ENCODE results near the gene TKTL1.
"Not testable (repeated sequence)": the region's sequence is repeated elsewhere in the genome, so short reads cannot be mapped to it uniquely, and the experiment has no call there.

TKTL1 gene, protein sequence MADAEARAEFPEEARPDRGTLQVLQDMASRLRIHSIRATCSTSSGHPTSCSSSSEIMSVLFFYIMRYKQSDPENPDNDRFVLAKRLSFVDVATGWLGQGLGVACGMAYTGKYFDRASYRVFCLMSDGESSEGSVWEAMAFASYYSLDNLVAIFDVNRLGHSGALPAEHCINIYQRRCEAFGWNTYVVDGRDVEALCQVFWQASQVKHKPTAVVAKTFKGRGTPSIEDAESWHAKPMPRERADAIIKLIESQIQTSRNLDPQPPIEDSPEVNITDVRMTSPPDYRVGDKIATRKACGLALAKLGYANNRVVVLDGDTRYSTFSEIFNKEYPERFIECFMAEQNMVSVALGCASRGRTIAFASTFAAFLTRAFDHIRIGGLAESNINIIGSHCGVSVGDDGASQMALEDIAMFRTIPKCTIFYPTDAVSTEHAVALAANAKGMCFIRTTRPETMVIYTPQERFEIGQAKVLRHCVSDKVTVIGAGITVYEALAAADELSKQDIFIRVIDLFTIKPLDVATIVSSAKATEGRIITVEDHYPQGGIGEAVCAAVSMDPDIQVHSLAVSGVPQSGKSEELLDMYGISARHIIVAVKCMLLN

DNA sequence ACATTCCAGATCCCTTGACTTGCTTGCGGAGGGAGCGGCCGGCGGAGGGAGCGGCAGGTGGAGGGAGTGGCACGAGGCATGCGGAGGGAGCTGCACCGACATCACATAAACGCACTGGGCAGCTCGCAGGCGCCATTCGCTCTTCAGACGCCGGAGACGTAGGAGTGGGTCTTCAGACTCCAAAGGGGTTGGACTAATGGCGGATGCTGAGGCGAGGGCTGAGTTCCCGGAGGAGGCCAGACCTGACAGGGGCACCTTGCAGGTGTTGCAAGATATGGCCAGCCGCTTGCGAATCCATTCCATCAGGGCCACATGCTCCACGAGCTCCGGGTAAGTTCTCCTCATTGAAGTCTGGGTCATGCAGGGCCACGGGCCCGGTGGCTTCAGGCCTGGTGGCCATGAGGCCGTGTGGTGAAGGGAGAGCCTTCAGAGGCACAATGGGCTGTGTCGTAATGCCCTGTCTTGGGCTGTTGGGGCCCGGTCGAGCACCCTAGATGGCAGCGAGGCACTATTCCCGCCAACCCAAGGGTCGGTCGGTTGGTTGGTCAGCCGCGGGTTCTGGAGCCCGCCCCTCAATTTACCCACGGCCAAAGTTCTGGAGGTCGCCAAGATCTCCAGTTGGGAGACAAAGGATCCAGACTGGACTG lies at the start of gene TKTL1:
TSS of gene TKTL1 (plus strand) at position 132 of the 647 bp plus-strand sequence. CDS start at position 197, 65 bp downstream.
- Mint-ChIP-seq H3K36me3 (no peaks in the 10 kb centered on the region), H3K4me1 (peaks cover 9% of the 10 kb centered on the region), H3K9me3 (no peaks in the 10 kb centered on the region), H3K27me3 (no peaks in the 10 kb centered on the region), H3K4me3 (no peak within 1 kb of the TSS), H3K27ac (no peak within 1 kb of the TSS)
- no peak for ATAC-seq

- ATAC-seq: peak; percentile 99
- not testable (repeated sequence) for H3K4me3 Mint-ChIP-seq, H3K27ac Mint-ChIP-seq, H3K27me3 Mint-ChIP-seq, H3K4me1 Mint-ChIP-seq, H3K9me3 Mint-ChIP-seq, H3K36me3 Mint-ChIP-seq
These were observed 48.1 kb upstream of the TKTL1 start for GRCh38 chrX:154247377-154248045.

- H3K36me3 Mint-ChIP-seq, H3K4me1 Mint-ChIP-seq, H3K27ac Mint-ChIP-seq, ATAC-seq, H3K4me3 Mint-ChIP-seq, H3K27me3 Mint-ChIP-seq, H3K9me3 Mint-ChIP-seq: not testable (repeated sequence)
These were observed 47.5 kb upstream of the TKTL1 start for GRCh38 chrX:154248076-154248475.

- not testable (repeated sequence) for H3K9me3 Mint-ChIP-seq, H3K27me3 Mint-ChIP-seq, H3K4me1 Mint-ChIP-seq, ATAC-seq, H3K4me3 Mint-ChIP-seq, H3K36me3 Mint-ChIP-seq, H3K27ac Mint-ChIP-seq
These were observed 38.3 kb upstream of the TKTL1 start, which contains the start of gene OPN1MW3 for GRCh38 chrX:154257282-154257681. TSS of gene OPN1MW3 (plus strand) at chrX:154257582. CDS start at chrX:154257620, 38 bp downstream.

GRCh38 chrX:154258711-154259110 lies 36.9 kb upstream of the TKTL1 start:
- H3K27me3 Mint-ChIP-seq, ATAC-seq, H3K4me3 Mint-ChIP-seq, H3K4me1 Mint-ChIP-seq, H3K9me3 Mint-ChIP-seq, H3K36me3 Mint-ChIP-seq, H3K27ac Mint-ChIP-seq: not testable (repeated sequence)

DNA sequence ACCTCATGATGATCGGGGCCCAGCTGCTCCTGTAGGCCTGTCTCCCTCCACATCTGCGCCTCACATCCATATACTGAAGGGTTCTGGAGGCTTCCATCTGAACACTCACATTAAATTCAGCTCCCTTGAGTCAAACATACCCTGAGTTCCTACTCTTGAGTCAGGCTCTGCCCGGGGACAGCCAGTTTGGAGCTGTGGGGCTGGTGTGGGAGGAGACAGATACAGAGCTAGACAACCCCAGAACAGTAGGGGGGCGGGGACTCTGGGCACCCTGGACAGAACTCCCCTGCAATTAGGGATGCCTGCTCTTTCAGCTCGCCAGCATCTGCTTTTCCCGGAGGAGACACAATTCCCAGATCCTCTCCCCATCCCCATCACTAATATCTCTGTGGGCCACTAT lies 32.5 kb upstream of the TKTL1 start:
- H3K4me3 Mint-ChIP-seq, H3K36me3 Mint-ChIP-seq, H3K4me1 Mint-ChIP-seq, ATAC-seq, H3K9me3 Mint-ChIP-seq, H3K27ac Mint-ChIP-seq, H3K27me3 Mint-ChIP-seq: not testable (repeated sequence)

- H3K9me3 Mint-ChIP-seq, ATAC-seq, H3K36me3 Mint-ChIP-seq, H3K27me3 Mint-ChIP-seq, H3K4me3 Mint-ChIP-seq, H3K27ac Mint-ChIP-seq, H3K4me1 Mint-ChIP-seq: not testable (repeated sequence)
These were observed 26.4 kb upstream of the TKTL1 start for GRCh38 chrX:154269245-154269644.

DNA sequence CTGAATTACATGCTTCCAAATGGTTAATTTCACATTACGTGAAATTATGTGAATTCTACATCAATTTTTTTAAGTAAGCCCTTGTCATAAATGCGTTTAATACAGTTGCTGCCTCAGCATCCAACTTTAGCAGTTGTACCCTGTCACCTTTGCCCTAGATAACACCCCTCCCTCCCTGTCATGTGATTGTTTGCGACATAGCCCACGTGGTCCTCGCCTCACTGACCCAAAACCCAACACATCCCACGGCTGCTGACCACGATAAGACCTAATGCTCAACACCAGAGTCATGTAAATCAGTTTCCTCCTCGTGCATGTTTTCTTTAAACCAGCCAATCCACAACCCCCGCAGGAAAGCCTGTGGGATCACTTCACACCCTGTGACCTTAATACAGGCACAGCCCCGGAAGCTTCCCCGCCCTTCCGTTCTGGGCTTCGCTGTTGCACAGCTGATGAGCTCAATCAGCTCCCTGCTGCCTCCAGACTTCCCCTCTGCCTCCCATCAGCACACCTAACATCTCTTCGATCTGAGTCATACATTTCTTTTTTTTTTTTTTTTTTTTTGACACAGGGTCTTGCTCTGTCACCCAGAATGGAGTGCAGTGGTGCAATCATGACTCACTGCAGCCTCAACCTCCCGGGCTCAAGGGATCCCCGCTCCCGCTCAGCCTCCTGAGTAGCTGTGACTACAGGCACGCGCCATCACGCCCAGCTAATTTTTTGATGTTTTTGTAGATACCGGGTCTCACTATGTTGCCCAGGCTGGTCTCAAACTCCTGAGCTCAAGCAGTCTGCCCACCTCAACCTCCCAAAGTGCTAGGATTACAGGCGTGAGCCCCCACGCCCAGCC lies 10.9 kb upstream of the TKTL1 start:
- H3K4me1 Mint-ChIP-seq, H3K36me3 Mint-ChIP-seq, H3K27me3 Mint-ChIP-seq, H3K4me3 Mint-ChIP-seq, H3K27ac Mint-ChIP-seq, H3K9me3 Mint-ChIP-seq: not testable (repeated sequence)
- ATAC-seq: peak; percentile 100

GRCh38 chrX:154286406-154286805 lies 9.2 kb upstream of the TKTL1 start:
- not testable (repeated sequence) for H3K9me3 Mint-ChIP-seq, H3K36me3 Mint-ChIP-seq, ATAC-seq, H3K27me3 Mint-ChIP-seq, H3K4me1 Mint-ChIP-seq, H3K27ac Mint-ChIP-seq, H3K4me3 Mint-ChIP-seq

DNA sequence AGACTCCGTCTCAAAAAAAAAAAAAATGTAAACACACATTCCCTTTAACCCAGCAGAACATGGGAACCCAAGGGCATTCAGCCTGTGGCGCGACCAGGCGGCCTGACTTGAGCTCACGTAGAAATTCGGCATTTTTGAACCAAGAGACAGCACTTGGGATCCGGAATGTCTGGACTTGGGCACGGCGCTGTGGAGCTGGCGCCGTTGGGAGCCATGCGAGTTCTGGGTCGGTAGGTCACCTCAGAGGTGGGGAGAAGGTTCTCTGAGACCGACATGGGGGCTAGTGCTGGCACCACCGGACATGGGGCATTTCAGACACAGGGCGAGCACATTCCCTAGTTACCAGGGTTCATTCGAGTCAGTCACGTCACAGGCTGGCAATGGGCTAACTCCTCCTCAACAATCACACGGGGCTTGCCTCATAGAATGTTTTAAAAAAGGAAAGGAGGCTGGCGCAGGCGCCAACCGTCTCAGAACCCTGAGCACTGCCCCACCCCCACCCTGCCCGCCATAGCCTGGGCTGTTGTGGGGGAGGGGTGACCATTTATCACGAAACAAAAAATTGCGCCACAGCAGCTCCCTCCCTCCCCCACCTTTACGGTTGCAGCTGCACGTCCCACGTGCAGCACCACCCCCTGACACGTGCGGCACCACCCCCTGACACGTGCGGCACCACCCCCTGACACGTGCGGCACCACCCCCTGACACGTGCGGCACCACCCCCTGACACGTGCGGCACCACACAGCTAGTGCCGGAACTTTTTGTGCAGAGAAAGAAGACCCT lies 612 bp upstream of the TKTL1 start, which contains the start of gene TEX28:
TSS of gene TEX28 (minus strand) at position 334 of the 784 bp plus-strand sequence. CDS start 3,007 bp downstream, outside the sequence.
- no peak for ATAC-seq
- Mint-ChIP-seq H3K9me3 (no peaks in the 10 kb centered on the region), H3K36me3 (no peaks in the 10 kb centered on the region), H3K4me1 (peaks cover 9% of the 10 kb centered on the region), H3K27me3 (no peaks in the 10 kb centered on the region), H3K27ac (no peak within 1 kb of the TSS), H3K4me3 (no peak within 1 kb of the TSS)

DNA sequence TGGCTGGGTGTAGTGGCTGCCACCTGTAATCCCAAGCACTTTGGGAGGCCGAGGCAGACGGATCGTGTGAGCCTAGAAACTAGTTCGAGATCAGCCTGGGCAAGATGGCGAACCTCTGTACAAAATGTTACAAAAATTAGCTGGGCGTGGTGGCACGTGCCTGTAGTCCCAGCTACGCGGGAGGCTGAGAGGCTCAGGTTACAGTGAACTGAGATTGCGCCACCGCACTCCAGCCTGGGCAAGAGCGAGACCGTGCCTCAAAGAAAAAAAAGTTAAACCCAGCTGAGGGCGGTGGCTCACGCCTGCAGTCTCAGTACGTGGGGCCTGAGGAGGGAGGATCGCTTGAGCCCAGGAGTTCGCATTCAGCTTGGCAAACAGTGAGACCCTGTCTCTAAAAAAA lies 1.1 kb downstream of the TKTL1 start:
- Mint-ChIP-seq H3K4me3 (no peak overlapping the region), H3K27ac (no peak overlapping the region), H3K4me1 (peaks cover 9% of the 10 kb centered on the region), H3K27me3 (no peaks in the 10 kb centered on the region), H3K36me3 (no peaks in the 10 kb centered on the region), H3K9me3 (no peaks in the 10 kb centered on the region)
- no peak for ATAC-seq

DNA sequence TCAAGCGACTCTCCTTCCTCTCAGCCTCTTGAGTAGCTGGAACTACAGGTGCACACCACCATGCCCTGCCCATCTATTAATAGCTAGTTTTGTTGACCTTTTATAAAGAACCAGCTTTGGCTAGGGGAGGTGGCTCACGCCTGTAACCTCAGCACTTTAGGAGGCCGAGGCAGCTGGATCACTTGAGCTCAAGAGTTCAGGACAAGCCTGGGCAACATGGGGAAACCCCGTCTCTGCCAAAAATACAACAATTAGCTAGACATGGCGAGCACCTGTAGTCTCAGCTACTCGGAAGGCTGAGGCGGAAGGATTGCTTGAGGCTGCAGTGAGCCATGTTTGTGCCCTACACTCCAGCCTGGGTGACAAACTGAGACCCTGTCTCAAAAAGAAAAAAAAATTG lies 2.7 kb downstream of the TKTL1 start:
- H3K27me3 Mint-ChIP-seq: no peaks in the 10 kb centered on the region
- peak overlapping the region; percentile 65 for H3K27ac Mint-ChIP-seq
- ATAC-seq: peak; percentile 88
- H3K4me3 Mint-ChIP-seq: no peak overlapping the region
- peaks cover 11% of the 10 kb centered on the region for H3K4me1 Mint-ChIP-seq
- H3K9me3 Mint-ChIP-seq: no peaks in the 10 kb centered on the region
- no peaks in the 10 kb centered on the region for H3K36me3 Mint-ChIP-seq

GRCh38 chrX:154300816-154301215 lies 5.2 kb downstream of the TKTL1 start:
- ATAC-seq: no peak
- Mint-ChIP-seq H3K4me1 (peaks cover 26% of the 10 kb centered on the region), H3K27me3 (no peaks in the 10 kb centered on the region), H3K9me3 (no peaks in the 10 kb centered on the region), H3K4me3 (no peak overlapping the region), H3K27ac (no peak overlapping the region), H3K36me3 (no peaks in the 10 kb centered on the region)

DNA sequence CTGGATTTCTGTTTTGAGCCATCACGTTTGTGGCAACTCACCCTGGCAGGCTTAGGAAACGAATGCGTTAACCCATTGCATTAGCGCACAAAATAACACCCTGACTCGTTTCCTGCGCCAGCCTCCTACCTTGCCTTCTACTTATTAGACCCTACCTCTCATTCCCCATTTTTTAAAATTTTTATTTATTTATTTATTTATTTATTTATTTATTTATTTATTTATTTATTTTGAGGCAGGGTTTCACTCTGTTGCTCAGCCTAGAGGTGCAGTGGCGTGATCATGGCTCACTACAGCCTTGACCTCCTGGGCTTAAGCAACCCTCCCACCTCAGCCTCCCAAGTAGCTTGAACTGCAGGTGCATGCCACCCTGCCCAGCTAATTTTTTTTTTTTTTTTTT lies 7.4 kb downstream of the TKTL1 start:
- Mint-ChIP-seq H3K27ac (peak overlapping the region; percentile 66), H3K4me1 (peaks cover 37% of the 10 kb centered on the region)
- ATAC-seq, H3K27me3 Mint-ChIP-seq, H3K36me3 Mint-ChIP-seq, H3K4me3 Mint-ChIP-seq, H3K9me3 Mint-ChIP-seq: not testable (repeated sequence)
